NCI-H526 treated with DMSO at 0.1 percent for 48 hours (cell line): ENCODE measurements around the gene HMG20A.
A peak's percentile ranks its signal among the peaks of the same experiment; 100 is the strongest.

Experiments
- DNase-seq: peaks from one replicate; lab custom pipeline; 2025; lab: John Stamatoyannopoulos, UW

HMG20A gene

DNA sequence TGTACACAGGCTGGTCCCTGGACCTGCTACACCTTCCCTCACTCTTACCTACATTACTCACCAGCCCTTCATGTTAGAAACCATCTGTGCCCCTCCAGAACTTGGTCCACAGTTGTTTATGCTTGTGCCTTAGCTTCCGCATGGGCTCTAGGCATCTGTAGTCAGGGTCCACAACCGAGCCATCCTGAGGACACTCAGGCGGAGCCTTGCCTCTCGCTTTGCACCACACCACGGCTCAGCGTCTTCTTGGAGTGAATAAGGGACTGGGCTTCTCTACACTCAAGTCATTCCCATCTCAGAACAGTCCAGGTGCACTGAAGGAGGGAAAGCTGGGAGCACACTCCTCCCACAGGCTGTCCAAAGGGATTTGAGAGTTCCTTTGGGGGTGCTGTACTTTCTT, 97.8 kb downstream of the HMG20A start:
- no peak for DNase-seq

DNA sequence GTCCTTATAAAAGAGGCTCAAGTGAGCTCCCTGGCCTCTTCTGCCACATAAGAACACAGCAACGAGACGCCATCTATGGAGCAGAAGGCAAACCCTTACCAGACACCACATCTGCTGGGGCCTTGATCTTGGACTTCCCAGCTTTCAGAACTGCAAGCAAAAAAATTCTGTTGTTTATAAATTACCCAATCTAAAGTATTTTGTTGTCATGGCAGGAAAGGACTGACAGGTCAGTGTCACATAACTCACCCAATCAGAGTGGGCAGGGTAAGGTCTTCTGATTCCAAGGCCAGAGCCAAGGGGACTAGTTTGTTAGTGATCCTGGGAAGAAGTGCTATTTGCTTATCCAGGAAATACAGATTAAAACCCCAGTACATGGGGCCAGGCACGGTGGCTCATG, 98.9 kb downstream of the HMG20A start:
- DNase-seq = no peak

DNA sequence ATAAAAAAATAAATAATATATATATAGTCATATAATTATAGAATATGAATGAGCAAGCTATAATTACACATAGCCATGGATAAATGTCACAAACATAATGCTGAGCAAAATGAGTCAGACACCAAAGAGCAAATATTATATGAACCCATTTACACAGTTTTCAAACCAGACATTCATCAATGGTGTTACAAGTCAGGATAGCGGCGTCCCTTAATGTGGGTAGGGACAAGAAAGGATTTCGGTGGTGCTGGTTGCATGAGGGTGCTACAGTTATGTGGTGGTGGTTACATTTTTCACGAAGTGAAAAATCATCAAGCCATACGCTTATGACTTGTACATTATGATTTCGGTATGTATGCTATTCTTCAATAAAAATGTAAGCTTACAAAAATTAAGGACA, 100.5 kb downstream of the HMG20A start:
- no peak for DNase-seq

DNA sequence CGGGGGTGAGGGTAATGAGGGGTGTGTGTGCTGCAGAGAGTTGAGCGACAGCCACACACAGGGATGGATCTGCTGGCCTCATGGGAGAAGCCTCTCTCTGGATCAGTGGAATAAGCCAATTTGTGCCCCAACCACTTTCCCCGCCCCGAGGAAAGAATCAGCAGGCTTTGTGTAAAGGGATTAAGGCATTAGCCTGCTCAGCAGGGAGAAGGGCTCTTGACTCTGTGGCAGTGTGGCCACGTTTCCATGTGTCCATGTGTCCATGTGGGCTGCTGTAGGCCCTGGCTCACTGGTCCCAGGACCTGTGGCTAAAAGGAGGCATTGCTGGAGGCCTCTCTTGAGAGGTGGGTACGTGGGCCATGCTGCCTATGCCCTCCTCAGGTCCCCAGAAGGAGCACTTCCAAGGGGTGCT, 104.7 kb downstream of the HMG20A start:
- DNase-seq = no peak

DNA sequence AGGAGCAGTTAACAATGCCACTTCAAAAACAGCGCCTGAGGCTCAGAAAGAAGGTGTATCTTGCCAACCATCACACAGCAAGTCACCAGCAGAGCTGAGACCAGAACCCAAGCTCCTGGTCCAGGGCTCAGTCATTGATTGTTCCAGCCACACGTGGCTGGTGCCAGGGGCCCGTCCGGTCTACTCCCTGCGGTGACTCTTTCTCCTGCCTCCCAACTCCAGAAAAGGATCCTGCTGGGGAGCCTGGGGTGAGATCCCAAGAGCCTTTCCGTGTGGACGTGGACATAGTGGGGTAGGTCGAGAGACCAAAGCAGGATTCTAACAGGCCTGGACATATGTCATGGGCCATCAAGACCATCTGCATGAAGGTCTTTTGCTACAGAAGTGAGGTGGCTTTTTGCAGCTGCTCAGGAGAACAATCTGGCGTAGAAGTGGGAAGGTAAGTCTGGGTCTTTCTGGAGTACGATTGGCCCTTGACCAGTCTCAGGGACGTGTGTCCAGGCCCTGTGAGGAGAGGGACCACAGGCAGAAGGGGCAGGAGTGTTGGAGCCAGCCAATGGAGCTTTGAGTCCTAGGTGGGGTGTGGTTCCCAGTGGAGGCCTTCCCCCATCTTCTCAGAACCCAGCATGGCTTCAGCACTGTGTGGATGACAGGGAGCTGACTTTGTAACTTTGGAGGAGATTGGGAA, 105.4 kb downstream of the HMG20A start:
- no peak for DNase-seq

DNA sequence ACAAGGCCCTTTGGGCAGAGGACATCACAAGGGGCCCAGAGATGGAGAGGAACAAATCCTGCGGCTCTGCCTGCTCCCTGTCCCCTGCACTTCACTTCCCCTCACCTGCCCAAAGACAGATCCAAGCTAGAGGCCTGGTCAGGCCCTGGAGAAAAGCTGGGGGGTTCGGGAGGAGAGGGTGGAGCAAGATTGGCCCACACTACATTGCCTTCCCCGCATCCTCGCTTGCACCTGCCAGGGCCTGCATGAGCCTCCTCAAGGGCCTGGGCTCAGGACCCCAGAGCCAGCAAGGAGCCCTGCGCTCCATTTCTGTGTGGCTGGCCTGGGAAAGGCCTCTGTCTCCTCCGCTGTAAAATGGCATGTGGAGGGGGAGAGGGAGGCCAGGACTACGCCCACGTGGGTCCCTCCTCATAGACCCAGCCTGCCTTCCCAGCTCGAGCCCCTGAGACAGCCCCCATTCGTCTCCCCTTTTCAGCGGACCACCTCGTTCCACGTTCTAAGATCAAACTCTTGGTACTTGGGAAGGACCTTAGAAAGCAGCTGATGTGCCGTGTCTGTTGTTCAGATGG, 106.0 kb downstream of the HMG20A start:
- no peak for DNase-seq

DNA sequence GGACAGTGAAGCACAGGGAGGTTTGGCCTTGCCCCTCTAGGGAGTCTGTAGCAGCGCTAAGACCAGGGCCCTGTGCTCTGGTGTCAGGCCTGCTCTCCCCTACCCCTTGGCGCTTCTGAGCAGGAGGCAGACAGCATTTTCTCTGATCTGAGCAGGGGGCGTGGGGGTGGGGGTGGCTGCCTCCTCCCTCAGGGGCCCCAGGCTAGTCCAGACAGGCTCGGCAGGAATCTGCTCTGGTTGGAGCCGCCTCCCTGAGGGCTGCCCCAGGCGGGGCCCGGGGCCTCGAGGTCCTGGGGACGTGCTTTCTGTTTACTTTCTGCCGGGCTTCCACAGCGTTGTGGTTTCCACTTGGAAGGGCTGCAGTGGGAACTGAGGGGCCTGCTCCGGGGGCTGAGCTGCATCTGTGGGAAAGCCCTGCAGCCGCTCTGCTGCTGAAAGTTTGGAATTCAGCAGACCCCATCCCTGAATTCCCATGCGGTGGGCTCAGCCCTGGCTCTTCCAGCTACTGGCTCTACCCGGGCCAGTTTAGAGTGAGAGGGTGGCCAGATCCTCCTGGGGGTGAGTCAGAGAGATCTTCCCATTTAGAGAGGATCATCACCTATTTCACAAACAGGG, 106.6 kb downstream of the HMG20A start:
- peak; percentile 78 for DNase-seq

DNA sequence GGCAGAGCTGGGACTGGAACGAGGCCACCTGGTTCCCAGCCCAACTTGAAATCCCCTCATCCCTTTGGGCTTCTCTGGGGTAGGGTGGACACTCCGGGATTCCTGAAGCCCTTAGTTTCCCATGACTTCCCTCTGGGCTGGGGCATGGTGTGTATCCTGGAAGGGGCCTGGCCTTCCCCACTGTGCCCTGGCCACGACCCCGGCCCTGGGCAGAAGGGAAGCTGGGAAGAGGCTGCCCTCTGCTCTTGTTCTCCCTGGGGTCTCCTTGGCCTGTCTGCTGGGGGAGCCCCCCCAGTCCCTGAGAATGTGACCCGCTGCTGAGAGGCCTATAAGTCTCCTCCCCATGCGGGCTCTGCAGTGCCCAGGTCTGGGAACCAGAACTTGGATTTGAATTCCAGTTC, 107.1 kb downstream of the HMG20A start:
- no peak for DNase-seq

DNA sequence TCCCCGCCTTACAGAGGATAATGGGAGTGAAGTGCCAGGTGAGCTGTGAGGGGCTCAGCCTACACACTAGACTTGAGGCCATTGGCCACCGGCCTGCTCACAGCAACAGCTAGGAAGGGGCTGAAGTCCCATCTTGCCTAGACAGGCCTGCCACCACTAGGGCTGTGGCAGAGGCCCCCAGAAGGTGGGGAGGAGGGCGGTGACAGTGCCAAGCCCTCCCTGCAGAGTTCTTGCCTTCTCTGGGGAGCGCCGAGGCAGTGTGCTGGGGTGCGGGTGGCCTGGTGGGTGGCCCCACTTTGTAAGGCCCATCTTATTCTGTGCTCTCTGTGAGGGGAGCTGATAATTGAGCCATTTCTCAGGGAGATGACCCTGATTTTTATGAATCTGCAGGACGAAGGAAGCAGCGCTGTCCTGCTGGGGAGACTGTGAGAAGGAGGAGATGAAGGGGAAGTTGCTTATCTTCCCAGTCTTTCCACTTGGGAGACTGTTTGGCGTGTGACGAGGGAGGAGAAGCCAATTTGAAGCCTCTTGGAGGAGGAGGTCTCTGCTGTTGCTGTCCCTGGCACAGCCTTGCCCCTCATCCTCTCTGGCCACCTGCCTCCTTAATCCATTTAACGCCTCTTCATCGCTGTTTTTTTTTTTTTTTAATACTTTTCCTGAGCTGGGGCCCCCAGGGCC, 107.7 kb downstream of the HMG20A start:
- DNase-seq = no peak

DNA sequence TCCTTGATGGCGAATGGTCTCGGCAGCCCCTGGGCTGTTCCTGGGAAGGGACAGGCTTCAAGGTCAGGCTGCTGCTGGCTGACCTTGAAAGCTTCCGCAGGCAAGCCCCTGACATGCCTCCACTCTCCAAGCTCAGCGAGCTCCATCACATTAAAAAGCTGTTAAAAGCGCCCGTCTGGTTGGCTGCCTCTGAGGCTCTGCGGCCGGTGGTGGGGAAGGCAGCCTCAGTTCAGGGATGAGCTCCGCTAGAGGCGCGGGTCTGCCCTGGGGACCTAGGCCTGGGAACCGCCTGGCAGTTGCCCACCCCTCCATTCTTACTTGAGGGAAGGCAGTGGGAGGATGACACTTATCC, 108.3 kb downstream of the HMG20A start:
- no peak for DNase-seq

DNA sequence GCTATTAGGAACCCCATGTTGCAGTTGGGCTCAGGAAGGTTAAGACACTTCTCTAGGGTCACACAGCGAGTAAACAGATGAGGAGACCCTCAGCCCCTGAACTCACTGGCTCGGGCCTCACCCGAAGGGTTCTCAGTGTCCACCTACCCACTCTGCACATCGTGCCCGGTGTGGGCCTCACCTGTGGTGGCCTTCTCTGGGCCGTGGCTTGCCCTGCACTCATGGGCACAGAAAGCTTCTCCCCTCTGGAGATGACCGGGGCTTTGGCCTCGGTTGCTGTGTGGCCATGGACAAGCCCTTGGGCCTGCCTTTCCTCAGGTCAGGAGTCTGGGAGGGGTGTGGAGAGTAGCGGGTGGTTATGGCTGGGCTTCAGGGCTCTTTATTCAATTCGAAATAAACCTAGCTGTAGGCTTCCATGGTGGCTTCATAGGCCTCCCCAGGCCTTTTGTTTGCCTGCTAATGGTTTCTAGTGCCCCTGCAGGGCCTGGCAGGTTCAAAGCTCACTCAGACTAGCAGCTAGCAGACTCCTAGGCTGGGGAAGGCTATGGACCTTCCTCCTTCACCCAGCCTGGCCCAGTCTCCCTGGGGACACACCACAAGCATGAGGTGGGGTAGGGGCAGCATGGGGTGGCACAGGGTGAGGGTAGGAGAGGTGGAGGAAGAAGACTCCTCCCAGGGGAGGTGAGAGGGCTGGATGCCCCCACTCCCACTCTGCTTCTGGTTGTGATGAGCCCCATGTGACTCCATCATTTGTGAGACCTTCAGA, 108.9 kb downstream of the HMG20A start:
- no peak for DNase-seq

DNA sequence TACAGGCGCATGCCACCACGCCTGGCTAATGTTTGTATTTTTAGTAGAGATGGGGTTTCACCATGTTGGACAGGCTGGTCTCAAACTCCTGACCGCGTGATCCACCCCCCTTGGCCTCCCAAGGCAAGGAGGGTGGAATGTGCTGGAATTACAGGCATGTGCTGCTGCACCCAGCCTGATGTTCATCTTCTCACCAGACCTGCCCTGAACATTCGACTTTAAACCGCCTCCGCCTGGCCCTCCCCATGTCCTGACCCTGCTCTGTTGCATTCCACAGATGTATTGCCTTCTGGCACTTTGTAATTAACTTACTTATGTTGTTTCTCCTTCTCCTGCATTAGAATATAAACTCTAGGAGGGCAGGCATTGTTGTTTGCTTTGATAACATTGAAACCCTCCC, 109.9 kb downstream of the HMG20A start:
- DNase-seq = no peak

DNA sequence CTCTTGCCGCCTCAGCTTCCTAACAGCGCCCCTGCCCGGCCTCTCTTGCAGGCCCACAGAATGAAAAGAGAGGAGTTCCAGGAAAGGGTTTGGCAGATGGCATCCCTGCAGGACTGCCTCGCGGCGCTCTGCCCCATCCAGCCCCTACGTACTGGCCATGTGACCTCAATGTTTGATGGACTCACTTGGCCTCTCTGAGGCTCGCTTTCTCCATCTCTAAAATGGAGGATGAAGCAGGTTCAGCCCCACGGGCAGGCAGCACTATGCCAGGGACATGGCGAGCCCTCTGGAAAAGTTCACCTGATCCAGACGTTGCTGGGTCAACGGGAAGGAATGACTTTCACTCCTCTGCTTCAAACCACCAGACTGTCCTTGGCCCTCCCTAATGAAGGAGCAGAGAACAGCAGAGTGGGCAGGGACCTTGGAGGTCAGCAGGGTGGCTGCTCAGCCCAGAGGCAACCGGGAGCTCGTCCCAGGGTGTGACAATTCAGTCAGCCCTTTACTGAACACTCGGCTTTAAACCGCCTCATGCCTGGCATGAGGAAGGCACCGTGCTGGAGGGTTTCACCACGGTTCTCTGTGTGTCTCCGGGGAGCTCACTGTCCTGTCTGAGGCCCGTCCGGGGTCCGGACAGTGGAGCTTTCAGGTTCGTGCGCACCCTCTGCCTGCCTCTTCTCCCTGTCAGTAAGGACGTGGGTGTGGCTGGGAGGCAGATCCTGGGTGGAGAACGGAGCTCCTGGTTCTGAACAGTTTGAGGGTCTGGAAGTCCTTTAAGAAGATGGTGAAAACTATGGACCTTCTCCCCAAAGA, 110.7 kb downstream of the HMG20A start:
- DNase-seq = no peak

DNA sequence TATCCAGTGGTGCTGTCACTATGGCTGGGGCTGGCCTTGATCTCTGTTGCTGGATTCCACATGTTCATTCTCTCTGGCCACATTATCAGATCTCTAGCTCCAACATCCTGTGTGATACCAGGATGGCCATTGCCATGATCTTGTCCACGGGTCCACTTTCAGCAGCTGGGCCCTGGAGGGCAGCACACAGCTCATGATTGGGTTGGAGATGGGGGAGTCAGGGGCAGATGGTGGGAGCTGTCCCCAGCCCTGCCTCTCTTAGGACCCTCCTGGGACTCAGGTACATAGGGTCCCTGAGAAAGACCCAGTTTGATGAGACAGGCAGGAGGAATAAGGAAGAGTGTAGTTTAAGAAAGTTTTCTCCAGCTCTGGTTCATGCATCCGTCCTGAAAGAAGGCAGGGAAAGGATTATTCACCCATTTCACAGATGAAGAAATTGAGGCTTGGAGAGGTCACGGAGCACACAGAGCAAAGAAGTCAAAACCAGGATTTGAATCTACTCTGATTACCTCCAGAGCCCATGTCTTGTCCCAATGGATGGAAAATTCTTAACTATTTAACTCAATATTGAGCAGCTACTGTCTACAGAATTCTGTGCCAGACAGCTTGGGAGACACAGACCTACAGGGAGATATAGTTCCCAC, 111.5 kb downstream of the HMG20A start:
- DNase-seq = no peak

DNA sequence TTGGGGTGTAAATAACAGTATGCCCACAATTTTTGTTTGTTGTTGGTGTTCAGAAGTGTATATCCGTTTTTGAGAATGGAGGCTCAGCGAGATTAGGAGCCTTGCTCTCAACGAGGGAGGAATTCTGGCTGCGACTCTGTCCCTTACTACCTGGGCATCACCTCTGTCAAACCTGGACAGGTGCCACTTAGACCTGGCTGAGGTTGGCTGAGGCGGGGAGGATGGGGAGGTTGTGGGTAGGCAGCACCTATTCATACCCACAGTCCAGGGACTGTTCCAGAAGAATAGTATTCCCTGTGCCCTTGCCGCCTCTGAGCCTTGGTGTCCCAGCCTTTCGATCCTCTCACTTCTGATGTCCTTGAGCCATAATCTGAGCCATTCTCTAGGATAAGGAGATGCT, 112.2 kb downstream of the HMG20A start:
- no peak for DNase-seq

DNA sequence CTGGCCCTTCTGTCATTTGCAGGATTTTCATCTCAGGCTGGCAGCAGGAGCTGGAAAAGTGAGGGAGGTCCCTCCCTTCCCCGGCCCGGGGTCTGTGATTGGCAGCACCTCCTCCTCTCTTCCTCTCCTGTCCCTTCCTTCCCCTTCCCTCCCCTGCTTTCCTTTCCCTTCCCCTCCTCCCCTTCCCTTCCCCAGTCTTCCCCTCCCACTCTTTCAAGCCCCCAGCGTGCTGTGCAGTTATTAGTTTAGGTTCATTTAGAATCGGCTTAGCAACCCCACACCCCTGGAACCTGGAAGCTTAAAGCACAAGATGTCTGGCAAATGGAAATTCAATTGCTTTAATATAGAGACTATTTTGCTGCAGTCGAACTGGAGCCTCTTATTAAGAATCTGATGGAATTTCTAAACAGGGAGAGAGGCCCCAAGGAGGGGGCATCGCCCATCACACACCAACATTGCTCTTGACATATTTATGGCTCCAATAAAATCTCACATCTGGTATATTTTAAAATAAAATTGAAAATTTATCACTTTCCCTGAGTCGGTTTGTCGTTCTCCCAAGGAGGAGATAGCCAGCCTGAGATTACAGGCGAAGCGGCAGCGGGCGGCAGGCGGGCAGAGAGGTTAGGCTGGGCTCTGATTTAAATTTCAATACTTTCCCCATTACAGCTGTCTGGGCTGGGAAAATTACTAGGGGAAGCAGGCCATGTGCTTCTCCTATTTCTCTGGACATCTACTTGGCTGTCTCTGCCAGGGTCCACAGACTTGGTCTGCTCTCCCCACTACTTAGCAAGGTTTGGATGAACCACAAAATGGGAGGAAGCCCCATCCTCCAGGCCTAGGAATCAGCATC, 113.1 kb downstream of the HMG20A start:
- DNase-seq = no peak
